Vagina (tissue), 2 donors: Measurements from ENCODE around the gene PDE1C.

Experiments
- CTCF ChIP-seq, 3 experiments: fragments of 450-650 bp in 2 of 3; fragments of 200-600 bp in 1 of 3; sonication (generic) in 1 of 3; IDR thresholded peaks; one replicate each; pipeline ENCODE4 v1.5.1; 2017 to 2019; ENCODE audit warnings: antibody characterized with exemption in 3 of 3, mild to moderate bottlenecking in 2 of 3, moderate library complexity in 2 of 3
- POLR2AphosphoS5 ChIP-seq, 2 donors: sonication (generic); formaldehyde crosslinking; IDR thresholded peaks; one replicate each; pipeline ENCODE4 v1.9.0; 2017; ENCODE audit warnings: antibody characterized with exemption in 2 of 2, mild to moderate bottlenecking in 2 of 2, low read depth in 1 of 2; ENCODE audit not compliant: insufficient read depth in 1 of 2

DNA sequence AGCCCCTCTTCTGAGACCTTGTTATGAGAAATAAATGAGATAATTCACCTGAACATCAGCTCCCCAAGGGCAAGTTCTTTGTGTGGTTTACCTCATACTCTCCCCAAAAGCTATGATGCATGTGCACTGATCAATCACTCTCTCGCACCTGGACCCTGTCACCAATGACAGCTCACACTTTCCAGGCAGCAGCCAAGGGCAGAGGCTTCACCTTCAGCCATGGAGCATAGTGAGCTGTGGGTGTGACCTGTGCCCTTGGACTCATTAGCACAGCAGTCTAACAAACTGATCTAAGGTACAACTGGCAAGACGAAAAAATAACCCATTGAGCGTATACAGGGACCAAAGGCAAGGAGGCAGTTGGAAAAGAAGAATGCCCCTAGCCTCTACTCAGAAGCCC lies 17.0 kb downstream of the PDE1C start:
- no peak for TF ChIP-seq CTCF (IDR thresholded peaks at IDR 0.05)
- TF ChIP-seq POLR2AphosphoS5 (IDR thresholded peaks at IDR 0.05; ENCODE audit: insufficient read depth in 1 of 2, low read depth in 1 of 2), result no peak
